ENCODE results near the gene DEPDC5.
A peak's percentile ranks its signal among the peaks of the same experiment; 100 is the strongest.

The DEPDC5 gene

DNA sequence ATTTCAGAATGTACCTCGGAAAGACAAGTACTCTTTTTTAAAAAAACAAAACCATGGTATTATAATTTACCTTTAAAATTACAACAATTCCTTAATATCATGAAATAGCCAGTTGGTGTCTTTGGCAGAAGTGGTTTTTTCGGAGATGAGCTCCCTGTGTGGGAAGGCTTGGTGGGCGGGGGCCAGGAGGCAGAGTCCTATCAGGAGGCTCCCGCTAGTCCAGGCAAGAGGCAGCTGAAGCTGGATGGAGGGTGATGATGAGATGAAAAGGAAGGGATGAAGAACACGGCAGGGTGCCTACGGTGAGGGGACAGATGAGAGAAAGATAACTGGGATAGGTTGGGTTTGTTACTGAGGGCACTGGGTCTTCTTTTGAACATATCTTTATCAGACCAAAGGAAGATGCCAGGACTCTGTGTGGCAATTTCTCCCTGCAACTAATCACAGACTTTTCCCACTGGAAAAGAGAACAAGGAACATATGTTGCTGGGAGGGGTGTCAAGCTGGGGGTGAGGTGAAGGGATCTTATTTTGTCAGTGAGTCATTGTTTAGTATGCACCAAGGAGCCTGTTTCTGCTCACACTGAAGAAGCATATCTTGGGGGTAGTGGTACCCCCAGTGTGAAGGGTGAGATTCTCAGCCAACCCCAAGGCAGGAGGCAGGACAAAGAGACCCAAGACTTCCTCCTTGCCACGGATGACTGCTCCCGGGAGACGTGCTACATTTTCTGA lies 99.0 kb downstream of the DEPDC5 start:
- no peak for DNase-seq (ENCODE audit: low spot score)

DNA sequence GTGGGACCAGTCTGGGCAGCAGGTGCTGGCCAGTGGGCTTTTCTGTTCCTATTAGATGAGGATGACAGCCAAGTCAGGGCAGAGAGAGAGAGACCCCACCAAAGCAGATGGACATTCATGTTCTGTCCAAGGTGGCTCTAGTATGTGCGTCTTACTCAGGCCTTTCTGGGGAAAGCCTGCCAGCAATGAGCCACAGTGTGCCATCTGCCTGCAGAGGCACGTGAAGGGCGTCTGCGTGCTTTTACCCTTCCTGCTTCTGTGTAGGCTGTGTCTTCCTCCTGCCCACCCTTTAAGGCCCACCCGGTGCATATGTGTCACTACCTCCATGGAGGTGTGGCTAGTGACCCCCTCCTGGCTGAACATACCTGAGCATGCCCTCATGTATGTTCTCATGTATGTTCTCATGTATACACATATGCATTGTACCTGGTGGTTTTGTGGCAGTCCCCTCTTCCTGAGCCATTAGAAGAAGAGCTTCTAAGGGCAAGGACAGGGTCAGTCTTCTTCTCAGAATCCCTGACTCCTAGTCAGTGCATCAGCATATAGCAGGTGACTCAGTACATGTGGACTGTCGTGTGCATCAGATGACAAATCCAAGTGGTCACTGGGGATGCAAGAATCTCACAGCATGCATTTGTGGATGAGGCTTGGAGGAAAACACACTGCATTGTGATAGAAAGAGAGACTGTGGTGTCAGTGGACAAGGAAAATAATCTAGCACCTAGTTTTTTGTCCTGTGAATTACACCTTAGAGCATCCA lies 100.1 kb downstream of the DEPDC5 start:
- no peak for DNase-seq (ENCODE audit: low spot score)

DNA sequence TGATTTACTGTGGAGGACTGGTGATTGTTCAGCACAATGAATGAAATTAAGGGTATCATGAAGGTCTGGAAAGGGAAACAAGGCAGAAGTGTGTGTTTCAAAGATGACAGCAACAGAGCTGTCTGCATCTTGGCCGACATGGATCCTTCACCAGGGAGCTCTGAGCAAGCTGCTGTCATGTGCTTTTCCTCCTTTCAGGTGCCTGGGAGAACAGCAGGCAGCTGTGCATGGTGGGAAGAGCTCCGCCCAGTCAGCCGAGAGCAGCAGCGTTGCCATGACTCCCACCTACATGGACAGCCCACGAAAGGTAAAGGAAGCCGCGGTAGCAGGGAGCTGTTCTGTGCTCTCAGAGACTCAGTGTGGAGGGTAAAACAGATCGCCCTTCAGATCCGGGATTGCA lies 103.4 kb downstream of the DEPDC5 start:
- no peak for DNase-seq (ENCODE audit: low spot score)

DNA sequence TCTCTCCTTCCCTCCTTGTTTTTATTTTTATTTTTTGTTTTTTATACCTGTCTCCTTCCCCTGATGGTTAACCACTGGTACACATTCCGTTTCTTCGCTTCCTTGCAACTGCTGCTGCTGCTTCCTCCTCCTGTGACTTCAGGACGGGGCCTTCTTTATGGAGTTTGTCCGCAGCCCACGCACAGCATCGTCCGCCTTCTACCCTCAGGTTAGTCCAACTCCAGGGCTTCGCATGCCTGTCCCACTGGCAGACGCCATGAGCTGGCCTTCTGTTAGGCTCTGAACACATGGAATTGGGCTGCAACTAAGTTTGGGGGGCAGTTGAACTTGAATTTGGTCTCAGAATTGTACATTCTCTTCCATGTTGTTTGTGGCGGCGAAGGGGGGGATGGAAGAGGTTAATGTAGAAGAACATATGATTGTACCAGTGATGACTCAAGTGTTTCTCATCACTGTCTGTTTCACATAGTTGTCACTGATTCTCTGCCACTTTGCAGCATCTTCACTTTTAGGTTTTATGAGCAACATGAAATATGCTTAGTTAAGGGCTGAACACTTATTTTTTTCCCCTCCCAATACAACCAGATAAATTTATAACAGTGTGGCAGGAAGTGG lies 107.5 kb downstream of the DEPDC5 start:
- DNase-seq (ENCODE audit: low spot score) = no peak

DNA sequence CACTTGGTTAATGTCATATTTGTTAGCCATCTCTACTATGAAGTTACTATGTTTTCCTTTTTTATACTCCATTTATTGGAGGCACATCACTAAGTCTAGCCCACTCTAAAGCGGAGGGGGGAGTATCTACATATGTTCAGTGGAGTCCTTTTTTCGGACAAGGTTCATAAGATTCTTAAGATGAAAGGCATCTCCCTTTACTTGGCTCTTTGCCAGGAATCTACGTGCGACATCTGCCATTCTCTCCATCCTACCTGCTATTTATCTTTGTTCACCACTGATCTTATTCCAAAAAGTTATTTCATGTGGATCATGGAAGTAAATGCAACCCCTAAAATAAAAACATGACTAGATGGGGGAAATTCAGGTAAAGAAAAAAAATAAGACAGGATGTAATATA lies 113.1 kb downstream of the DEPDC5 start:
- DNase-seq (ENCODE audit: low spot score) = no peak

DNA sequence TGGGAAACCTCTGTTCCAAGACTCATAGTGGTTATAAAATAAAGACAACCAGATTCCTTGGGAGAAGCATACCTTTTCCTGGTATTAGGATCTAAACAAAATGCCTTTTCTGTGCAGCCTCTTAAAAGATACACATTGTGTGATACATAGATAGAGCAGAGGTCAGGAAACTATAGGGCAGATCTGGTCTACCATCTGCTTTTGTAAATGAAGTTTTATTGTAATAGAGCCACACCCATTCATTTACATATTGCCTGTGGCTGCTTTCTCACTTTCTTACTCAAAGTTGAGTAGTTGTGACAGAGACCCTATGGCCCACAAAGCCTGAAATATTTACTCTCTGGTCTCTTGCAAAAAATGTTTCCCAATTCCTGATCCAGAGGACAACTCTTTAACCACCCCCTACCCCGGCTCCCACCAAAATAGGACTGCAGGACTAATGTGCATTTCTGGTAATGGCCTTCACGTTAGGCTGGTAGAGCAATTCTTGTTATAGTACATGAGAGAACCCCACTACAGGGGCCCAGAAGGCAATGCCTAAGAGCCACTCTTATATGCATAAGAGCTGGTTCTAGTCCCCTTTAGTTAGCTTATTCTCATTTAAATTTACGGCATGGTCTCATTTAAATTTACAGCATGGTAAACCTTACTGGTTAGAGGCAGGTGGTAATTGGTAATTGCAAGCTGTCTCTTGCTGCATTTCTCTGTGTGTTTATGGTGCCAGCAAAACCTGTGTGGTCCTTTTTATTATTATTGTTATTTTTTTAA lies 113.8 kb downstream of the DEPDC5 start:
- DNase-seq (ENCODE audit: low spot score) = no peak

DNA sequence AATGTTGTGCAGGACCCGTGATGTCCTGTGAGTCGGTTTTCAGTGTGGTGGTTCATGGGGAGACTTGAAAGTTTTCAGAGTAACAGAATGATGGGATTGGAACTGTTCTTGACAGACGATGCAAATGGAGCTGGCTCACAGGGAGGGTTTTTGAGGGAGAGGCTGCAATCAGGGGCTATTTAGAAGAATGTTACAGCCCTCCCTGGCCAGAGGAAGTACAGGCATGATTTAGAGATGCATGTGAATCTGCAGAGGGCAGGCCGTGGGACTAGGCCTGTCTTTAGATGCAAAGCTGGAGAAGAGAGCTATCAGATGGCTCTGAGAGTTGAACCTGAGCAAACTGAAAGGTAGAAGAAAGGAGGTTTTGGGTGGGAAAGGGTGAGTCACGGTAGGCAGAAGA lies 115.9 kb downstream of the DEPDC5 start:
- no peak for DNase-seq (ENCODE audit: low spot score)

DNA sequence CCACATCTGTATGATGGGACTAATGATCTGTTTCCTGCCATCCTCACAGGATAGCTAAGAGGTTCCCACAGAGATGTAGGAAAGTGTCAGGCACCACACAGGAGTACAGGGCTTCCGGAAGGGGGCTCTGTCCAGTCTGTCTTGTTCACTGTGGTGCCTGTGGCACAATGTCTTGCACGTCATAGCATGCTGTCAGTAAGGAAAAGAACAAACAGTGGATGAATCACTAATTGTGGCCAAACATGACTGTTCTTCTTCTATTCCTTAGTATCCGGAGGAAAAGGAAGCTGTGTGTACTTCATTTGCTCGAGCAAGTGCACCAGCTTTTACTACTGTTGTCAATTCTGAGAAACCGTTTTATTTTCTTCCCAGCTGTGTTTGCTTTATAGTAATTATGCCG lies 117.1 kb downstream of the DEPDC5 start:
- DNase-seq (ENCODE audit: low spot score) = peak; percentile 74

DNA sequence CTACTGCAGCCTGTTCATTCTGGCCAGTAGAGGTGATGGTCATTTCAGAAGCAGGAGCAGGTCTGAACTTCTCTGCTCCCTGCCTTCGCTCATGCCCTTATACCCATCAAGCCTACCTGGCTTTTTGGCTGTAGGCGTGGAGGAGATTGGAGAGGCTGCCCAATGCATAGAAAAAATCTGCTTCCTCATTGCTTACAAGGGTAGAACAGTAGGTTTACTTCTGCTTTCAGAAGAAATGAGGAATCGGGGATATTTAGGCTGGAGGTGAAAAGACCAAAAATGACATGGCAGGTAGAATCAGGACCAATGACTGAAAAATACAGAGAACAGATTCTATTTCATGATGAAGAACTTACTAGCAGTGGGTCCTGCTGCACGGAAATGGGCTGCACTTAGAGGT lies 117.7 kb downstream of the DEPDC5 start:
- DNase-seq (ENCODE audit: low spot score) = no peak

DNA sequence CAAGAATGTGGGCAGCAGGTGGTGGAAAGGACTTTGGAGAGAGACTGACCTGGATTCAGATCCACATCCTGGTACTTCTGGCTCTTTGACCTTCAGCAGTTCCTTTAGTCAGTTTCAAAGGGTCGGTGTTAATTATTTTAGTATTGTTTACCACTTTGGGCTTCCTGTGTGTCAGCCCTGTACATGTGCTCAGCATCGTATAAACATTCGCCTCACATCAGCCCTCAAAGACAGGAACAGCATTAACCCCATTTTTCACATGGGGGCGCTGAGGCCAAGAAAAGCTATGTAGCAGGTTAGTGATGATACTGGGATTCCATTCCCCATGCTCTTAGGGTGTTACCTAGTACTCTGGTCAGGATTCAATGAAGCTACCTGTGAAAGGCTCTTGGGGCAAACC lies 118.4 kb downstream of the DEPDC5 start:
- DNase-seq (ENCODE audit: low spot score) = no peak

DNA sequence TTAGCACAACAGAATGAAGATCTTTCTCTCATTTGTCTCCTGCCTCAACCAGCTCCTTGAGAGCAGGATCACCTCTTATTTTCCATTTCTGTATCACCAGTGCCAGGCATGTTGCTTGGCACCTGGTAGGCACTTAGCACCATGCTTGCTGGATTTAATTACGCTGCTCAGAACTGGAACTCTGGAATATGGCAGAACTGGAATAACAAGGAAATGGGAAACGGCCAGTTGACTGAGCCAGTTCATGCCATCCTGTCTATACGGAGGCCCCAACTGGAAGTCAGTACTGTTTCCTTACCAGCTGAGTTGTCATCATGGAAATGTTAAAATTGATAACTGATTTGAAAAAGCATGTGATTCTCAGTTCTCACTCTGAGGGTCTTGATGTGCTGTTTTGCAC lies 121.0 kb downstream of the DEPDC5 start:
- no peak for DNase-seq (ENCODE audit: low spot score)

DNA sequence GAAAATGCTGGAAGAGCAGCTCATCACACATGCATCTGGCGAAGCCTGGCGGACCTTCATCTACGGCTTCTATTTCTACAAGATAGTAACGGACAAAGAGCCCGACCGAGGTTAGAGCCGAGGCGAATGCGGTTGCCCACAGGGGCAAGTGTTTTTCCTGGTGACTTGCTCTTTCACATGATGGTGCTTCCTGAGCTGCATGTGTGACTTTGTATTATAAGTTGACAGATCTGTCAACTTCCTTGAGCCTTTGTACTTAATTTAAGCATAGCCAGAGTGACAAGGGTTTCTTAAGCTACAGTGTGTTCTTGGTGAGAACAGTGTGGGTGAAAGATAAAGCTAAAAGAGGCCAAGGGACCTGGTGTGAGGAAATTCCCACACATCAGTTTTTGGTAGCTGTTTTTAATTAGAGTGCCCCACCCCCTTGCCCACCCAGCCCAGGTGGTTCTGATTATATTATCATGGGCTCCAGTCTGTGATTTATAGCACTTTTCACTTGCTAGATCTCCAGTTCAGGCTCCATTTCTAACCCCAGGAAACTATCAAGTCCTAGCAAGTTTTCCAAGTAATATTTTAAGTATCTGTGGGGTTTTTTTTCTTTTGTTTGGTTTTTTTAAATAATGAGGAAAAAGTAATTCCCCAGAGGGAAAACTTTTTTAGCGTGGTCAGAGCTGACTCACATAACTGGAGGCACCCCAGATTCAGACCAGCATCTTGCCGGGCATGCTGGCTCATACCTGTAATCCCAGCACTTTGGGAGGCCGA lies 122.5 kb downstream of the DEPDC5 start:
- no peak for DNase-seq (ENCODE audit: low spot score)

DNA sequence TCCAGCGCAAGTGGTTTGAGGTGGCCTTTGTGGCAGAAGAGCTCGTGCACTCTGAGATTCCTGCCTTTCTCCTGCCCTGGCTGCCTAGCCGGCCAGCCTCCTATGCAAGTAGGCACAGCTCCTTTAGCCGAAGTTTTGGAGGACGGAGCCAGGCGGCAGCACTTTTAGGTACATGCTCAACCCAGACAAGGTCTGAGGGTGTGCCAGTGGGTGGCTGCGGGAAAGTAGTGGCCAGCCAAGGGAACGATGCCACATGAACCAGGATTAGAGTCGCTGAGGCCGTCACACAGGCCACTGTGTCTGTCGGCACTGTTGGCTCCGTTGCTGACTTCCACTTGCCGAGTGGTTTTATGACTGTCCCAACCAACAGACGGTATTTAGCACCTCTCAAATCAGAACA lies 125.8 kb downstream of the DEPDC5 start:
- DNase-seq (ENCODE audit: low spot score) = no peak

DNA sequence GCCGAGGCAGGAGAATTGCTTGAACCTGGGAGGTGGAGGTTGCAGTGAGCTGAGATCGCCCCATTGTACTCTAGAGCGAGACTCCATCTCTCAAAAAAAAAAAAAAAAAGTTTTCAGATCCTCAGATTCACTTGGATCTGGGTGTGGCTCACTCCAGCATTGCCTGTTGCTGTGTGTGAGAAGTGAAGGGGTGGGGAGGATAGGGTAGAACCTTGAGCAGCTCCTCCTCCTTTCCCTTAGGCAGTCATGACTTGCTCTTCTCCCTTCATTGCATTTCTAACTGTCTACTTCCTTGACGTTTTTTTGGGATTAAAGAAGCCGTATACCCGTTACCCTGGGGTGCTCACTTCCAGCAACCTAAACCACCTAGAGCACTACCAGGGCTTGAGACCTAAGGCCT lies 127.4 kb downstream of the DEPDC5 start:
- no peak for DNase-seq (ENCODE audit: low spot score)

DNA sequence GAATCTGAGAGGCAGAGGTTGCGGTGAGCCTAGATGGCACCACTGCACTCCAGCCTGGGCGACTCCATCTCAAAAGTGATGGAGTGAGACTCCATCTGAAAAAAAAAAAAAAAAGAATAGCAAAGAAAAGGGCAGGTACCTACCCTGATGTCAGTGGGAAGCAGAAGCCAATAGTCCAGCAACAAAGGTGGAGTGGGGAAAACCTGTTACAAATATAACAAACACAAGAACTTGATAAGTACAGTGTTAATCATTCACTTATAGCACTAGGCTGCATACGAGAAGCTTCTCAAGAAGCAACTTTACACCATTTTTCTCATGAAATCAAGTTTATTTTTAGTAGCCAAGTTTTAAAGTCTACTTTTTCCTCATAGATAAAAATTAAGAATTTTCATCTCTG lies 128.0 kb downstream of the DEPDC5 start:
- no peak for DNase-seq (ENCODE audit: low spot score)

DNA sequence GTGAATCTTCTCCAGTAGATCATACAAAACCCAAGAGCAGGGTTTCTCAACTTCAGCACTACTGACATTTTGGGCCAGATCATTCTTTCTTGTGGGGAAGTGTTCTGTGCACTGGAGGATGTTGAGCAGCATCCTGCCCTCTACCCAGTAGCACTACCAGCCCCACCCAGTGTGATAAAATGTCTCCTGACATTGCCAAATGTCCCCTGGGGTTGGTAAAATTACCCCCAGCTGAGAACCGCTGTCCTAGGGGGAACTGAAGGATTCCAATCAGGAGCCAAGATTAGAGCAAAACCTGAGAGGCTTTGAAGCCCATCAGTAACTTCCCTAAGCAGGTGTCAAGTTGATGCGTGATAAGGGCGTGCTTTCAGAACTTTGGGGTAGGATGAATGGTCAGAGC lies 129.2 kb downstream of the DEPDC5 start:
- no peak for DNase-seq (ENCODE audit: low spot score)

DNA sequence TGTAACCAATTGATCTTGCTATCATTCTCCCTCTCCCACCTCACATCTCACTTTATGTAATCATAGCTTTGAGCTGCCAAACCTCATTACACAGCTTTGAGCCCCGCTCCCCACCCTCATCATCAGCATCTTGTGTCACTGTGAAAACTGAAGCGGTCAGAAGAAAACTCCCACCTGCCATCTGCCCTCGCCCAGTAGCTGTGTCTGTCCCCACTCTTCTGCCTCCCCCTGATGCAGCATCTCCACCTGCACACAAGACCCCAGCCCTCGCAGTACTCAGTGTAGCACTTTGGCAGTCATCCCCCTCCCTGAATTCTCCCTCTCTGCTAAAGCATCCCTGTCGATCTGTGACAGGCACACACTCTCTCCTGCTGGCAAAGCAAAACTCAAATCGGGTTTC lies 130.2 kb downstream of the DEPDC5 start:
- DNase-seq (ENCODE audit: low spot score) = no peak

DNA sequence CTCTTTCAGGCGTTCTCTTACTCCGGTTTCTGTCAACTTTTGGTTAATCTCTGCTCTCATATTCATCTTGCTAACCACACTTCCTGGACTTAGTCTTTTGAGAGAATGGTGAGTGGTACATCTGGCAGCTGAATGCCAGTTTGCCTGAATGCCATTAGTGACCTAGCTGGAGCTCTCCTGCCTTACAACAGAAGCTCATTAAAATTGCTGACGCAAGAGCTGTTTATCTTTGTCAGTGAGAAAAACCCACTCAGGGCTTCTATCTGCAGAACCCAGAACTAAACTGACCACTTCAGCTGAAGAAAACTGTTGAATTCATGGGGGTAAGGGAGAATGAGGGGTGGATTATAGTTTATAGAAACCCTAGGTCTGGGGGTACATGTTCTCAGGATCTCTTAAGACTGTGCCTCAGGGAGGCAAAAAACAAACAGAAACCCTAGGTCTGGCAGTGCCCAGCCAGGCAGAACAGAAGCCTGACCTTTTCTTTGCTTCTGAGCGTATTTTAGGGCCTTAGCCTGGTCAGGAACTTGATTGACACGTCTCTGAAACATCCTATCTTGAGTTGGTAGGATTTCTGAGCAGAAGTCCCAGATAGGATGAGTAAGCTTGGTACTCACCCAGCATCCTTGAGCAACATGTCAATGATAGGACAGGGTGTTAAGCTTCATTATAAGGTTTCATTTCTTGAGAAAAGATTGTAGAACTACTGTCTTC lies 137.7 kb downstream of the DEPDC5 start:
- no peak for DNase-seq (ENCODE audit: low spot score)

DNA sequence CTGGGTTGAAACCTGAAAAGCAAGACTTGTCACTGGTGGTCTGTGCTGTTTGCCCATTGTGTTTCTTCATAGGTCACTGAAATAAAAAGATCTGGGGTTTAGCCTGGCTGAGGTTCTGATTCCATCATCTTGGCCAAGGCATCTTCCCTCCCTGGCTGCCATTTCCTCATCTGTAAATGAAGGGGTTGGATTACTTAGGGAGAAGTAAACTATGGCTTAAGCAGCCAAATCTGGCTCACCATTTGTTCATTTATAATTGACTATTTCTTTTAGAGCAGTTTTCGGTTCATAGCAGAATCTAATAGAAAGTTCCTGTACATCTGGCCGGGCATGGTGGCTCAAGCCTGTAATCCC lies 138.2 kb downstream of the DEPDC5 start:
- no peak for DNase-seq (ENCODE audit: low spot score)

DNA sequence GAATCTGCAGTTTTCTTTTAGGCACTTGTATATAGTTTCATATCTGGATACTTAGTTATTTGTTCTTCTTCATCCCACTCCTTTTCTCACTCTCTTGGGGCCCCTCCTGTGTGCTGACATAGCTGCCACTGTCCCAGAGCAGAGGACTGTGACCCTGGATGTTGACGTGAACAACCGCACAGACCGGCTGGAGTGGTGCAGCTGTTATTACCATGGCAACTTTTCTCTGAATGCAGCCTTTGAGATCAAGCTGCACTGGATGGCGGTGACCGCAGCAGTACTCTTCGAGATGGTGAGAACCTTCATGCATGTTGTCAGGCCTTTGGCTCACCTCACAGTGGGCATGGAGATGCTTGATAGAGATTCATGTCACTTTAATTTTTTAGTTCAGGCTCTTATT lies 139.6 kb downstream of the DEPDC5 start:
- no peak for DNase-seq (ENCODE audit: low spot score)

DNA sequence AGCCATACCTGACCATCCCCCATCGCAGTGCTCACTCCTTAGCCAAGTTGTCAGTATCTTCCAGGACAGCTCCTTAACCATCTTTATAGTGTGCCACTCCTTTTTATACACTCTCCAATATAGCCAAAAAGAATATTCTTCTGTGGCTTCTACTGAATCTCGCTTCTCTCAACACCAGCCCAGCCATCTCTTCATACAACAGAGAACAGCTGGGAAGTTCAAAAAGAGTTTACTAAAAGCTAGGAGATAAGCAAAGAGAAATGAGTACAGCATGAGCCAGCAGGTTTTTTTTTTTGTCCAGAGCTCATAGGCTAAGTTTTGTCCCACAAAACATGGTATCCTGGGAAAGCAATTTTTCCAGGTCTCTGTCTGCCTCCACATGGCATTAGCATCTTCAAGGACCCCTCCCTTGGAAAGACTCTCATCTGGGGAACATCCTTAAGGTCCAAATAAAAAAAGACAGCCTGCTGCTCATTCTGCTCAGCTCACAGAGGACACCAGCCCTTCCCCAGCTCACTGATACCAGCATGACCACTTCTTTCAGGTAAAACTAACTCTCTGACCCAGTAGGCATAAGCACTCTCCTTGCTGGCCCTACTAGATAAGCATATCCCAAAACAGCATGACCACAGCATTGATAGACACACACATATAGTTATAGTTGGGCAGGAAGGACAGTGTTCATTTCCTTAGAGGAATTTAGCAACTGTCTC lies 141.7 kb downstream of the DEPDC5 start:
- DNase-seq (ENCODE audit: low spot score) = no peak
